ENCODE results near the gene PPM1L.

The PPM1L gene

DNA sequence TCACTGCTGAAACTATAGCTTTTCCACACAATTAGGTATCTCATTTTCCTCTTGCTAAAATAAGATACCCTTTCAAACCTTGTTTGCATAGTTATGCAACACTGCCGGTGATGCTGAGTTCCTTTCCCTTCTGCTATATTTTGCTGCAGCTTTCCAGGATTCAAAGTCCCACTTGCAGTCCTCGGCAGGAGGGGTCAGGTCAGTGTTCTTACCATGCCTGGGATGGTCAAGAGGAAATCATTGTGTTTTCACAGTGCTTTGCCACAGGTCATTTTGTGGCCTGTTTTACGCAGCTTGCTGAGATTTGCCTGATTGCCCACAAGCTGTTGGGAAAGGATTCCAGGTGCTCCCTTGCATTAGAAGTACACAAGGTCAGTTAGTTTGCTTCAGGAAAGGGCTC, 192.2 kb downstream of the PPM1L start:
- Histone ChIP-seq H3F3A (ENCODE audit: control insufficient read depth, insufficient read depth) (no peaks in the 10 kb centered on the region), H3K9me2 (replicated peaks; ENCODE audit: control insufficient read depth, low read length) (no peaks in the 10 kb centered on the region), H3K9me3 (ENCODE audit: control insufficient read depth, insufficient read depth, low read length) (no peaks in the 10 kb centered on the region), H3K4me1 (ENCODE audit: control insufficient read depth, low read length) (no peaks in the 10 kb centered on the region), H3K27me3 (ENCODE audit: control insufficient read depth, low read length) (peaks cover 19% of the 10 kb centered on the region), H3K4me2 (ENCODE audit: low read length) (no peak overlapping the region), H3K27ac (ENCODE audit: low read depth, low read length) (no peak overlapping the region), H3K4me3 (ENCODE audit: low read length) (no peak overlapping the region), H4K20me1 (ENCODE audit: control insufficient read depth, insufficient read depth, low read depth, low read length) (0 out of 2 replicates have a peak, but pooled peaks cover 2% of the 10 kb centered on the region), H3K36me3 (ENCODE audit: control insufficient read depth, low read length) (no peaks in the 10 kb centered on the region), H3K79me2 (ENCODE audit: control insufficient read depth, low read length) (no peaks in the 10 kb centered on the region)
- no peak for TF ChIP-seq EZH2phosphoT487 (IDR thresholded peaks at IDR 0.05; ENCODE audit: borderline replicate concordance, low read length)
- TF ChIP-seq, protein P1, sequence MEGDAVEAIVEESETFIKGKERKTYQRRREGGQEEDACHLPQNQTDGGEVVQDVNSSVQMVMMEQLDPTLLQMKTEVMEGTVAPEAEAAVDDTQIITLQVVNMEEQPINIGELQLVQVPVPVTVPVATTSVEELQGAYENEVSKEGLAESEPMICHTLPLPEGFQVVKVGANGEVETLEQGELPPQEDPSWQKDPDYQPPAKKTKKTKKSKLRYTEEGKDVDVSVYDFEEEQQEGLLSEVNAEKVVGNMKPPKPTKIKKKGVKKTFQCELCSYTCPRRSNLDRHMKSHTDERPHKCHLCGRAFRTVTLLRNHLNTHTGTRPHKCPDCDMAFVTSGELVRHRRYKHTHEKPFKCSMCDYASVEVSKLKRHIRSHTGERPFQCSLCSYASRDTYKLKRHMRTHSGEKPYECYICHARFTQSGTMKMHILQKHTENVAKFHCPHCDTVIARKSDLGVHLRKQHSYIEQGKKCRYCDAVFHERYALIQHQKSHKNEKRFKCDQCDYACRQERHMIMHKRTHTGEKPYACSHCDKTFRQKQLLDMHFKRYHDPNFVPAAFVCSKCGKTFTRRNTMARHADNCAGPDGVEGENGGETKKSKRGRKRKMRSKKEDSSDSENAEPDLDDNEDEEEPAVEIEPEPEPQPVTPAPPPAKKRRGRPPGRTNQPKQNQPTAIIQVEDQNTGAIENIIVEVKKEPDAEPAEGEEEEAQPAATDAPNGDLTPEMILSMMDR (IDR thresholded peaks at IDR 0.05; ENCODE audit: low read depth, low read length, poor library complexity, severe bottlenecking), result no peak

DNA sequence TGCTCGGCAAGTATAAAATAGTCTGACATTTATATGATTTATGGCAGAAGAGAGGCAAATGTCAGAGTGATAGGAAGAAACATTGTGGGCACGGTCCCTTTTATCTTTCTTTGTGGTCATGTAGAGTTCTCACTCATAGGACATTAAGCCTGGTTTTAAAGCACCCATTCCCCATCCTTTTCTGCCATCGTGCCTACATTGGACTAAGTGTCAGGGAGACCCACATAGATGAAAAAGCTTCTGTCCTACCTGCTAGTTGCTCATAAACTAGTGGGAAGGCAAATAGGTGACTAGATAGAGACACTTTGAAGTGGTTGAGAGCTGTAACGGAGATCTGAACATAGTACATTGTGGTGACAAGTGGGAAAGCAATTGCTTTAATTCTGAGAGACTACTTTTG, 193.4 kb downstream of the PPM1L start:
- Histone ChIP-seq H3K27ac (ENCODE audit: low read depth, low read length) (no peak overlapping the region), H3K4me3 (ENCODE audit: low read length) (no peak overlapping the region), H3K4me1 (ENCODE audit: control insufficient read depth, low read length) (no peaks in the 10 kb centered on the region), H3K36me3 (ENCODE audit: control insufficient read depth, low read length) (no peaks in the 10 kb centered on the region), H3K9me2 (replicated peaks; ENCODE audit: control insufficient read depth, low read length) (no peaks in the 10 kb centered on the region), H4K20me1 (ENCODE audit: control insufficient read depth, insufficient read depth, low read depth, low read length) (0 out of 2 replicates have a peak, but pooled peaks cover 2% of the 10 kb centered on the region), H3F3A (ENCODE audit: control insufficient read depth, insufficient read depth) (no peaks in the 10 kb centered on the region), H3K79me2 (ENCODE audit: control insufficient read depth, low read length) (no peaks in the 10 kb centered on the region), H3K4me2 (ENCODE audit: low read length) (no peak overlapping the region), H3K27me3 (ENCODE audit: control insufficient read depth, low read length) (peaks cover 19% of the 10 kb centered on the region), H3K9me3 (ENCODE audit: control insufficient read depth, insufficient read depth, low read length) (no peaks in the 10 kb centered on the region)
- no peak for TF ChIP-seq EZH2phosphoT487 (IDR thresholded peaks at IDR 0.05; ENCODE audit: borderline replicate concordance, low read length)
- TF ChIP-seq, protein P1 (IDR thresholded peaks at IDR 0.05; ENCODE audit: low read depth, low read length, poor library complexity, severe bottlenecking), result no peak

DNA sequence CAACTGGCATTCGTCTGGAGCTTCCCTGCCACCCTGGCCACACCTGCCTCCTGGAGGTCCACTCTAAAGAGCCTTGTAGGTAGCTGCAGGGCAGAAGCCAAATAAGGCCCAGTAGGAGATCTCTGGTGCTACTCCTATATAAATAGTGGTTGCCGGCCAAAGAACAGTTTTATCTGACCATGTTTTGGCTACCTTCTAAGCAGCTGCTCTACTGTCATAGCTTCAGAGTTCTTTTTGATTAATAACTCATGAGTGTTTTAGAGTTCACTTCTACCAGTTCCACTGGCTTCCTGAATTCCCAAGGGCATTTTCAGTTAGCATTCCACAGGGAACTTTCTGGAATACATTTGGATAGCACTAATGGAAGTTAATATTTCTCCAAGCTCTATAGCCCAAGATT, 194.5 kb downstream of the PPM1L start:
- H3K9me3 ChIP-seq (ENCODE audit: control insufficient read depth, insufficient read depth, low read length), result no peaks in the 10 kb centered on the region
- TF ChIP-seq, protein P1 (IDR thresholded peaks at IDR 0.05; ENCODE audit: low read depth, low read length, poor library complexity, severe bottlenecking), result no peak
- TF ChIP-seq EZH2phosphoT487 (IDR thresholded peaks at IDR 0.05; ENCODE audit: borderline replicate concordance, low read length), result no peak
- H3K9me2 ChIP-seq (replicated peaks; ENCODE audit: control insufficient read depth, low read length), result no peaks in the 10 kb centered on the region
- no peak overlapping the region for H3K4me3 ChIP-seq (ENCODE audit: low read length)
- no peak overlapping the region for H3K4me2 ChIP-seq (ENCODE audit: low read length)
- H3K27ac ChIP-seq (ENCODE audit: low read depth, low read length), result no peak overlapping the region
- 0 out of 2 replicates have a peak, but pooled peaks cover 2% of the 10 kb centered on the region for H4K20me1 ChIP-seq (ENCODE audit: control insufficient read depth, insufficient read depth, low read depth, low read length)
- peaks cover 19% of the 10 kb centered on the region for H3K27me3 ChIP-seq (ENCODE audit: control insufficient read depth, low read length)
- no peaks in the 10 kb centered on the region for H3K79me2 ChIP-seq (ENCODE audit: control insufficient read depth, low read length)
- H3K36me3 ChIP-seq (ENCODE audit: control insufficient read depth, low read length), result no peaks in the 10 kb centered on the region
- H3K4me1 ChIP-seq (ENCODE audit: control insufficient read depth, low read length), result no peaks in the 10 kb centered on the region
- H3F3A ChIP-seq (ENCODE audit: control insufficient read depth, insufficient read depth), result no peaks in the 10 kb centered on the region
